ENCODE results near the gene RHBDF2. TPM values are rescaled to one million over a fixed set of nuclear protein-coding genes. Genes with fewer than 3 reads are reported as not detected.
A peak's percentile ranks its signal among the peaks of the same experiment; 100 is the strongest.

RHBDF2 gene
- total and polyA plus RNA-seq, 12 donors, result 6.5 to 33.1 (median 9.8) TPM

DNA sequence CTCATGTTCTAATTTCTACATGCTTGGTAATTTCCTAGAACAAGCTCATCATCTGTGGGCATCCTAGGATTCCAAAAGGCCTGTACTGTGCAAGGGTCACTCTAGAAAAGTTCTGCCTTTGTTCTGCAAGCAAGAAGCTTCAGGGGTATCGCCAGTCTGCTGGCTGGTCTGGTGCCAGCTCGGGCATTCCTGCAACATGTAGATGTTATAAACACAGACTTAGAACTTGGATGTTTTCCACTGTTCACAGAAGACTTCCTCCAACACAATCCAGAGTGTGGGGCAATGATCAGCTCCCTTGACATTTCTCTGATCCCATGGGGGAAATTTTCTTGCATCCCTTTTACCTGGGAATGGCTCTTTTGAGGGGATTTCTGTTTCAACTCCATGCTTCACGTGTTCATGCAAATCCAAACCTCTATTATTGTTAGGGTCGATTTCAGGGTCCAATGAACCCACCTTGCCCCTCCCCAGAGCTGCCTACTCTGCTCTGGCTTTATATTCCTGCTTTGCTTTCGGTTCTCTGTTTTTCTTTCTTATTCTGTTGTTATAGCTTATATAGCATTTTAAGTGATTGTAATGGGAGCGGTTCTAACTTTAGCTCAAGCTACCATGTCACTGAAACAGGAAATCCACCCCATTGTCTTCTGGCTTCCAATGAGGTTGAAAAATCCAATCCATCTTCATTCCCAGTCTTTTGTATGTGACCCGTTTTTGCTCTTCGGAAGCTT lies 73.6 kb downstream of the RHBDF2 start:
- WGBS, 2 donors, result 51 to 60% methylated on average over 8 of the region's 8 CpGs
- DNase-seq, result peak in 1 of 2 donors; percentile 43
- no peaks in the 10 kb centered on the region for H3K9me3 ChIP-seq
- peaks cover 0 to 4% (median 0%) of the 10 kb centered on the region in 9 donors for H3K36me3 ChIP-seq
- TF ChIP-seq, protein P1, sequence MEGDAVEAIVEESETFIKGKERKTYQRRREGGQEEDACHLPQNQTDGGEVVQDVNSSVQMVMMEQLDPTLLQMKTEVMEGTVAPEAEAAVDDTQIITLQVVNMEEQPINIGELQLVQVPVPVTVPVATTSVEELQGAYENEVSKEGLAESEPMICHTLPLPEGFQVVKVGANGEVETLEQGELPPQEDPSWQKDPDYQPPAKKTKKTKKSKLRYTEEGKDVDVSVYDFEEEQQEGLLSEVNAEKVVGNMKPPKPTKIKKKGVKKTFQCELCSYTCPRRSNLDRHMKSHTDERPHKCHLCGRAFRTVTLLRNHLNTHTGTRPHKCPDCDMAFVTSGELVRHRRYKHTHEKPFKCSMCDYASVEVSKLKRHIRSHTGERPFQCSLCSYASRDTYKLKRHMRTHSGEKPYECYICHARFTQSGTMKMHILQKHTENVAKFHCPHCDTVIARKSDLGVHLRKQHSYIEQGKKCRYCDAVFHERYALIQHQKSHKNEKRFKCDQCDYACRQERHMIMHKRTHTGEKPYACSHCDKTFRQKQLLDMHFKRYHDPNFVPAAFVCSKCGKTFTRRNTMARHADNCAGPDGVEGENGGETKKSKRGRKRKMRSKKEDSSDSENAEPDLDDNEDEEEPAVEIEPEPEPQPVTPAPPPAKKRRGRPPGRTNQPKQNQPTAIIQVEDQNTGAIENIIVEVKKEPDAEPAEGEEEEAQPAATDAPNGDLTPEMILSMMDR (IDR thresholded peaks at IDR 0.05), result no peak
- H3K27me3 ChIP-seq, result no peaks in the 10 kb centered on the region
- H3K4me3 ChIP-seq, result no peak overlapping the region
- H3K4me1 ChIP-seq, result peaks cover 15 to 67% (median 42%) of the 10 kb centered on the region in 9 donors
- intact Hi-C loops (cut with DNase I), result no loop called here
- peak in 4 of 8 donors; percentile 27 to 54 (median 44) for ATAC-seq
- peak overlapping the region in 7 of 10 donors; percentile 42 to 67 (median 56) for H3K27ac ChIP-seq

DNA sequence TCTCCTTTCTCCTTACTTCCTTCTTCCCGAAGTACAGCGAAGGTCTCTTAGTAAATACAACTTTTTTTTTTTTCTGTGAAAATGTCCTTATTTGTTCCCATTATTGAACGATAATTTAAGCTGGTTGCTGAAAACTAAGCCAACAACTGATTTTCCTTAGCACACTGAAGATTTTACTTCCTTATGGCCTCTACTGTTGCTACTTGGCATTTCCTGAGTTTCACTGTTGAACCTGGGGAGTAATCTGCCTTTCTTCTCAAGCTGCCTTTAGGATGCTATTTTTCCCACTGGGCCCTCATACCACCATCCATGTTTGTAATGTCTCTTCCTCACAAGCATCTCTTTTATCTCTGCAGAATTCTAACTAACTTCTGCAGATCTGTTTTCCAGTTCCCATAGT lies 74.4 kb downstream of the RHBDF2 start:
- Histone ChIP-seq H3K9me3 (no peaks in the 10 kb centered on the region), H3K4me3 (no peak overlapping the region), H3K4me1 (peaks cover 15 to 63% (median 46%) of the 10 kb centered on the region in 9 donors), H3K27me3 (no peaks in the 10 kb centered on the region), H3K36me3 (peaks cover 0 to 4% (median 0%) of the 10 kb centered on the region in 9 donors), H3K27ac (peak overlapping the region in 6 of 10 donors; percentile 42 to 67 (median 54))
- intact Hi-C loops (cut with DNase I), result no loop called here
- TF ChIP-seq, protein P1 (IDR thresholded peaks at IDR 0.05), result no peak
- DNase-seq, result no peak
- WGBS, 2 donors, result 84 to 85% methylated on average over 3 of the region's 3 CpGs
- ATAC-seq, result no peak

DNA sequence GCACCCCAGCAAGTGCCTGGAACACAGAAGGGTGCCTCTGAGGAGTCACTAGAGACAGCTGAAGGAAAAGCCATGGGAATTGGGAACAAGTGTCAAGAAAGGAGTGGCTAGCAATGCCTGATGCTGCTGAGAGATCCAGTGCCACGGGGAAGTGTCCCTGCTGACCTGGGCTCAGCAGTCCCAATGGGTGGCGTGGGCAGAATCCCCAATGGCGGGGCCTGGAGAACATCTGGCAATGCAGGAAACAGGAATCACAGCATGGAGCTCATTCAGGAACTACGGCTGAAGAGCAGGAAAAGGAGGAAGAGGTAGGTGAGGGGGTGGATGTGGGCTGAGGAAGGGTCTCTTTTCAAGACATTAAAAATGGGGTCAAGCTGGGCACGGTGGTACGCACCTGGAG lies 78.4 kb downstream of the RHBDF2 start:
- 70 to 88% methylated on average over 6 of the region's 6 CpGs for WGBS, 2 donors
- DNase-seq, result no peak
- H3K27ac ChIP-seq, result no peak overlapping the region
- H3K36me3 ChIP-seq, result peaks cover 0 to 4% (median 0%) of the 10 kb centered on the region in 9 donors
- intact Hi-C loops (cut with DNase I), result no loop called here
- TF ChIP-seq, protein P1 (IDR thresholded peaks at IDR 0.05), result no peak
- H3K4me1 ChIP-seq, result peaks cover 24 to 63% (median 50%) of the 10 kb centered on the region in 9 donors
- no peak for ATAC-seq
- H3K9me3 ChIP-seq, result no peaks in the 10 kb centered on the region
- H3K27me3 ChIP-seq, result no peaks in the 10 kb centered on the region
- H3K4me3 ChIP-seq, result no peak overlapping the region

DNA sequence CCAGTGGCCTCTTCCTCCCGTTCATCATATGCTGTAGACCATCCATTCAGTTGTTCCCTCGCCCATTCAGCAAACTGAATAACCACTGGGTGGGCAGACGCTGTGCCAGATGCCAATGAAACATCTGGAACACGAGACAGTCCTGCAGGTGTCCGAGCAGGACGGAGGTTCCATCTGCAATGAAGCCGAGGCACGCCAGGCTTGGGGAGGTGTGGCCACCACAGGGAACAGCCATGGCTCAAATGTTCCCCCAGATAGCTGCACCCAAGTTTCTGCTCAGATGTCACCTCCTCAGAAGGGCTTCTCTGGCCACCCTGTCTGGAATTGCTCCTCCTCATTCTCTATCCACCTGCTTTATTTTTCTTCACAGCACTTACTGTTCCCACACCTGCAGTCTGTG lies 78.8 kb downstream of the RHBDF2 start:
- H3K4me3 ChIP-seq, result no peak overlapping the region
- H3K36me3 ChIP-seq, result peaks cover 0 to 4% (median 0%) of the 10 kb centered on the region in 9 donors
- no peak for ATAC-seq
- TF ChIP-seq, protein P1 (IDR thresholded peaks at IDR 0.05), result no peak
- H3K27me3 ChIP-seq, result no peaks in the 10 kb centered on the region
- H3K9me3 ChIP-seq, result no peaks in the 10 kb centered on the region
- DNase-seq, result no peak
- peak overlapping the region in 1 of 10 donors; percentile 70 for H3K27ac ChIP-seq
- peaks cover 20 to 63% (median 48%) of the 10 kb centered on the region in 9 donors for H3K4me1 ChIP-seq
- intact Hi-C loops (cut with DNase I), result no loop called here
- 96 to 98% methylated on average over 8 of the region's 8 CpGs for WGBS, 2 donors
